ENCODE measurements around the gene PBXIP1. TPM values are rescaled to one million over a fixed set of nuclear protein-coding genes. Genes with fewer than 3 reads are reported as not detected.

The PBXIP1 gene
- total RNA-seq, 1 experiment from 2014 or later: 11.3 TPM

- Mint-ChIP-seq H3K36me3 (ENCODE audit: insufficient read depth, unreplicated experiment) (peaks cover 83% of the 10 kb centered on the region), H3K27me3 (ENCODE audit: insufficient read depth, unreplicated experiment) (no peaks in the 10 kb centered on the region), H3K4me1 (ENCODE audit: insufficient read depth, unreplicated experiment) (peaks cover 46% of the 10 kb centered on the region), H3K27ac (ENCODE audit: low read depth, unreplicated experiment) (no peak overlapping the region), H3K9me3 (ENCODE audit: unreplicated experiment) (no peaks in the 10 kb centered on the region), H3K4me3 (ENCODE audit: unreplicated experiment) (no peak overlapping the region)
- no TSS peak for BruUV-seq (replicated peaks)
- ChIA-PET POLR2A (interaction anchor here (0.8 to 39.6 kb wide), 8 partner anchors 8 to 217 kb away, joined by 3 to 1917 read pairs (median 5); partner anchors contain the start of genes ADAM15, CKS1B, EFNA4 and FLAD1), CTCF (interaction anchor here (0.7 to 4.7 kb wide), 11 partner anchors 7 to 633 kb away, joined by 3 to 34 read pairs (median 5); partner anchors contain the start of genes PBXIP1 and SHC1)
- intact Hi-C loops (cut with micrococcal nuclease): loop anchor here (2.0 kb wide), 1 partner anchor 87 kb away; the partner anchor contains the start of gene ADAM15
- TF ChIP-seq CTCF (IDR thresholded peaks at IDR 0.05; ENCODE audit: unreplicated experiment): no peak
- DNase-seq (ENCODE audit: unreplicated experiment): no peak
Observed at GRCh38 chr1:154963643-154964042, 7.7 kb upstream of the PBXIP1 start.

DNA sequence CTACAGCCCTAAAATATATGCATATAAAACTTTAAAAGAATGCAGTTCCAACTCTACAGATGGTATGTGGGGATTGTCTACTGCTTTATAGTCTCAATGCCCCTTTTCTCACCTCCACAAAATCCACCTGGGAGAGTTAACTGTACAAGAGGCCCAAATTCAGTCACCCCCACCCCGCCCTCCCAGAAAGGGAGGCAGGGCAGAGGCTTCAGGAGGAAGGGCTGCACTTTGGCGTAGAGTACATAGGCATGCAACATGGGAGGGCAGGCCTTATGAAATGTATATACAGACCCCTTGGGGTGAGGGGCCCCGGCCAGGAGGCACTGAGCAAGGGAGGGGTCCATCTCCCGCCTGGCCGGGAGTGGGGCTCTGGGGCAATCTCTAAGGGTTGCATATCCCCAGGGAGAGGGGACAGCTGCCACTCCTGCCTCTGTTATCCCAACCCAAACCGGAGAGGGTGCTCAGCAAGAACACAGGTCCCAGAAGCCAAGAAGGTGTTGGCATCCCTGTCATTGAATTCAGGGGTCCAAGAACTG is 7.0 kb upstream of the PBXIP1 start:
- H3K27me3 Mint-ChIP-seq (ENCODE audit: insufficient read depth, unreplicated experiment): no peaks in the 10 kb centered on the region
- no peaks in the 10 kb centered on the region for H3K9me3 Mint-ChIP-seq (ENCODE audit: unreplicated experiment)
- H3K4me1 Mint-ChIP-seq (ENCODE audit: insufficient read depth, unreplicated experiment): peaks cover 39% of the 10 kb centered on the region
- no peak overlapping the region for H3K27ac Mint-ChIP-seq (ENCODE audit: low read depth, unreplicated experiment)
- no peak for DNase-seq (ENCODE audit: unreplicated experiment)
- BruUV-seq (replicated peaks): no TSS peak
- intact Hi-C loops (cut with micrococcal nuclease): loop anchor here (1.0 to 2.0 kb wide), 3 partner anchors 9 to 88 kb away; partner anchors contain the start of gene ADAM15
- ChIA-PET CTCF (interaction anchor here (0.6 to 3.0 kb wide), 11 partner anchors 9 to 375 kb away, joined by 3 to 34 read pairs (median 4); partner anchors contain the start of gene SHC1), POLR2A (interaction anchor here (0.8 to 39.6 kb wide), 11 partner anchors 26 to 218 kb away, joined by 3 to 1917 read pairs (median 4); partner anchors contain the start of genes ADAM15, CKS1B, FLAD1 and LENEP)
- H3K36me3 Mint-ChIP-seq (ENCODE audit: insufficient read depth, unreplicated experiment): peaks cover 82% of the 10 kb centered on the region
- no peak for TF ChIP-seq CTCF (IDR thresholded peaks at IDR 0.05; ENCODE audit: unreplicated experiment)
- H3K4me3 Mint-ChIP-seq (ENCODE audit: unreplicated experiment): peak overlapping the region; percentile 73

GRCh38 chr1:154962156-154962749 is 6.4 kb upstream of the PBXIP1 start:
- ChIA-PET CTCF (interaction anchor here (0.6 to 3.0 kb wide), 16 partner anchors 9 to 374 kb away, joined by 3 to 34 read pairs (median 4); partner anchors contain the start of genes ADAM15, SHC1 and ZBTB7B), POLR2A (interaction anchor here (0.7 to 39.6 kb wide), 18 partner anchors 26 to 741 kb away, joined by 3 to 1917 read pairs (median 4); partner anchors contain the start of genes ADAM15, CKS1B, FLAD1 and LENEP)
- TF ChIP-seq CTCF (IDR thresholded peaks at IDR 0.05; ENCODE audit: unreplicated experiment): no peak
- Mint-ChIP-seq H3K4me1 (ENCODE audit: insufficient read depth, unreplicated experiment) (peaks cover 36% of the 10 kb centered on the region), H3K9me3 (ENCODE audit: unreplicated experiment) (no peaks in the 10 kb centered on the region), H3K27me3 (ENCODE audit: insufficient read depth, unreplicated experiment) (no peaks in the 10 kb centered on the region), H3K27ac (ENCODE audit: low read depth, unreplicated experiment) (peak overlapping the region; percentile 33), H3K36me3 (ENCODE audit: insufficient read depth, unreplicated experiment) (peaks cover 76% of the 10 kb centered on the region), H3K4me3 (ENCODE audit: unreplicated experiment) (peak overlapping the region; percentile 73)
- peak; percentile 46 for DNase-seq (ENCODE audit: unreplicated experiment)
- BruUV-seq (replicated peaks): TSS peak; percentile 67
- intact Hi-C loops (cut with micrococcal nuclease): loop anchor here (1.0 to 2.0 kb wide), 3 partner anchors 10 to 89 kb away; partner anchors contain the start of gene ADAM15
